Neural progenitor cell (in vitro differentiated cells): ENCODE measurements around the gene ABCB10.

Source experiments
- CTCF ChIP-seq: fragments of 200-600 bp; sonication (generic); IDR thresholded peaks from 2 replicates; pipeline ENCODE4 v1.5.1; 2017; ENCODE audit warnings: antibody characterized with exemption, mild to moderate bottlenecking
- EZH2 ChIP-seq: fragments of 200-600 bp; sonication (generic); IDR thresholded peaks from 2 replicates; pipeline ENCODE4 v1.6.1; 2017; ENCODE audit warnings: antibody characterized with exemption, mild to moderate bottlenecking, moderate library complexity
- EZH2phosphoT487 ChIP-seq: fragments of 200-600 bp; sonication (generic); IDR thresholded peaks from 2 replicates; pipeline ENCODE4 v1.6.1; 2017; ENCODE audit warnings: antibody characterized with exemption

GRCh38 chr1:229508823-229509337 is 49.6 kb downstream of the ABCB10 start:
- TF ChIP-seq EZH2 (no peak), CTCF (no peak), EZH2phosphoT487 (no peak)
